Uterus (tissue), 4 donors: ENCODE results near the gene DNAI1. TPM values are rescaled to one million over a fixed set of nuclear protein-coding genes. Genes with fewer than 3 reads are reported as not detected.
A peak's percentile ranks its signal among the peaks of the same experiment; 100 is the strongest.

ENCODE experiments used
- DNase-seq, 2 donors: peaks; one replicate each; pipeline ENCODE4 v3.0.0-alpha.2; 2019 to 2020
- H3K27ac ChIP-seq, 2 donors: fragments of 200-600 bp; sonication (generic); 1 replicate in 1 of 2; 2 replicates in 1 of 2; pipeline ENCODE4 v1.5.1; 2016 to 2018
- H3K27me3 ChIP-seq, 2 donors: fragments of 200-600 bp; sonication (generic); one replicate each; pipeline ENCODE4 v1.5.1; 2018 to 2019; ENCODE audit warnings: control low read depth in 1 of 2
- H3K36me3 ChIP-seq, 2 donors: fragments of 200-600 bp; sonication (generic); one replicate each; pipeline ENCODE4 v1.5.1; 2019; ENCODE audit warnings: control low read depth in 1 of 2
- H3K4me1 ChIP-seq, 2 donors: fragments of 200-600 bp; sonication (generic); one replicate each; pipeline ENCODE4 v1.5.1; 2018 to 2019; ENCODE audit warnings: control low read depth in 1 of 2
- H3K4me3 ChIP-seq, 2 donors: fragments of 200-600 bp; sonication (generic); 1 replicate in 1 of 2; 2 replicates in 1 of 2; pipeline ENCODE4 v1.5.1; 2018 to 2019; ENCODE audit warnings: mild to moderate bottlenecking in 1 of 2
- H3K9me3 ChIP-seq, 2 donors: fragments of 200-600 bp; sonication (generic); one replicate each; pipeline ENCODE4 v1.5.1; 2019; ENCODE audit warnings: control low read depth in 1 of 2
- POLR2A ChIP-seq, 2 donors: fragments of 450-650 bp; IDR thresholded peaks; one replicate each; pipeline ENCODE4 v1.6.1; 2016; ENCODE audit warnings: antibody characterized with exemption in 2 of 2, mild to moderate bottlenecking in 1 of 2, moderate library complexity in 1 of 2
- intact Hi-C: fragments of 100-400 bp; cut with DNase I; formaldehyde crosslinking; loops from one replicate; pipeline ENCODE4 v1.15.1; 2023; ENCODE audit warnings: low total_unique reads
- total RNA-seq, 4 donors: library from RNA; depleted of rRNA in 3 of 4; stranded (reverse); fragments of >200 nt in 3 of 4; gene quantifications; one replicate each; pipeline versions ENCODE4 v1.1.0 to v1.2.4, GENCODE V29; 2014 to 2023
- TF ChIP-seq, protein P1 (sequence below), 4 experiments: fragments of 200-600 bp in 2 of 4; fragments of 450-650 bp in 2 of 4; sonication (generic) in 2 of 4; IDR thresholded peaks; one replicate each; pipeline ENCODE4 v1.5.1; 2016 to 2019; ENCODE audit warnings: antibody characterized with exemption in 4 of 4, mild to moderate bottlenecking in 2 of 4, moderate library complexity in 1 of 4
- donor health status: DM: yes; HTN: yes; CAD: no.

Gene DNAI1
- total RNA-seq, 4 donors from 2014 or later, result 0.95 to 3.8 TPM; not detected in 2

DNA sequence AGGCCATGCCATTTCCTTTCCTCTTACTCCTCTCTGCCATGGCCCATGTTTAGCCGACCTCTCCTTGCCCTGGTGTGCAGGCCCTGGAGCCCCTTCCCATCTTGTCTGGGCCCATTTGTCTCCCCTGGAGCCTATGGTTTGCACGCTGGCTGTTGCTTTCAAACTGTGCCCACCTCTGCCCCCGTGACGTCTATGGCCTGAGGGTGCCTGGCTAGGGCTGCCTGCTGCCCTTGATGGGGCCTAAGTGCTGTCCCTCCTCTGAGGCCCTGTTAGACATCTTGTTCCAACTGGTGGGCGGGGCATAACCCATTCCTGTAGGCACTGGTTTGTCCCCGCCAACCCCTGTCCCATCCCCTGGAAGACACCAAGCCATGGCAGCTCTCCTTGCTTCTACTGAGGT is 86.9 kb downstream of the DNAI1 start:
- intact Hi-C loops, result no loop called here
- H3K9me3 ChIP-seq, result no peaks in the 10 kb centered on the region
- H3K27me3 ChIP-seq, result no peaks in the 10 kb centered on the region
- H3K36me3 ChIP-seq, result no peaks in the 10 kb centered on the region
- no peak for DNase-seq
- TF ChIP-seq POLR2A (IDR thresholded peaks at IDR 0.05), result no peak
- no peak overlapping the region for H3K27ac ChIP-seq
- no peak overlapping the region for H3K4me3 ChIP-seq
- H3K4me1 ChIP-seq, result no peaks in the 10 kb centered on the region

DNA sequence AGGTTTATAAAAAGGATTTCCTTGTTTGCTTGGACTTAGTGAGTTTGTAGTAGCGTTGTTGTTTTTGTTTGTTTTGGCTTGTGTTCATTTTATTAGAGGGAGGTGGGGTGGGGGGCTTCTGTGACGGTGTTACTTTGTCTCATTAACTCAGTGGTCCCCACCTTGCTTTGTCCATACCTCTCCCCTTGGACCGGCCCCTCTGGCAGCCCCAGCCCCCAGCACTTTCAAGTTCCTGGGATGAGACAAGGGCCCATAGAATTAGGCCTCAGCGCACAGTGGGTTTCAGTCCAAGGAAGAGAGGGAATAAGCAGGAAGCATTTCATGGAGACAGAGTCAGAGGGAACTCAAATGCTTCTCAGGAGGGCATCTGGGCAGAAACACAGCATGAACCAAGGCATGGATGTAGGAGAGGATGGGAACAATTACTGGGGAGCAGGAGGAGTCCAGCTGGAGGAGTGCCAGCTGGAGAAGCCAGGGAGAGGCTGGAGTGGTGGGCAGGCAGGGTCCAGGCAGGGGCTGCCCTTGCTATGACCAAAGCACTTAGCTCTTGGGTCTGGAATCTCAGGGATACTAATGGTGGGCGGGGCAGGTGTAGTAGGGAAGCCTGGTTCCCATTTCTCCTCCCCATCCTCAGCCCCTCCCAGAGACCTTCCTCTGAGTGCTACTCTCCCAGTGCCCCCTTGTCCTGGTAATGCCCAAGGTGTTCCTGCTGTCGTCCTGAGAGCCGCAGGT is 87.7 kb downstream of the DNAI1 start:
- no peaks in the 10 kb centered on the region for H3K4me1 ChIP-seq
- H3K27ac ChIP-seq, result no peak overlapping the region
- no peak overlapping the region for H3K4me3 ChIP-seq
- no peaks in the 10 kb centered on the region for H3K27me3 ChIP-seq
- intact Hi-C loops, result no loop called here
- DNase-seq, result no peak
- H3K9me3 ChIP-seq, result no peaks in the 10 kb centered on the region
- H3K36me3 ChIP-seq, result no peaks in the 10 kb centered on the region
- TF ChIP-seq, protein P1, sequence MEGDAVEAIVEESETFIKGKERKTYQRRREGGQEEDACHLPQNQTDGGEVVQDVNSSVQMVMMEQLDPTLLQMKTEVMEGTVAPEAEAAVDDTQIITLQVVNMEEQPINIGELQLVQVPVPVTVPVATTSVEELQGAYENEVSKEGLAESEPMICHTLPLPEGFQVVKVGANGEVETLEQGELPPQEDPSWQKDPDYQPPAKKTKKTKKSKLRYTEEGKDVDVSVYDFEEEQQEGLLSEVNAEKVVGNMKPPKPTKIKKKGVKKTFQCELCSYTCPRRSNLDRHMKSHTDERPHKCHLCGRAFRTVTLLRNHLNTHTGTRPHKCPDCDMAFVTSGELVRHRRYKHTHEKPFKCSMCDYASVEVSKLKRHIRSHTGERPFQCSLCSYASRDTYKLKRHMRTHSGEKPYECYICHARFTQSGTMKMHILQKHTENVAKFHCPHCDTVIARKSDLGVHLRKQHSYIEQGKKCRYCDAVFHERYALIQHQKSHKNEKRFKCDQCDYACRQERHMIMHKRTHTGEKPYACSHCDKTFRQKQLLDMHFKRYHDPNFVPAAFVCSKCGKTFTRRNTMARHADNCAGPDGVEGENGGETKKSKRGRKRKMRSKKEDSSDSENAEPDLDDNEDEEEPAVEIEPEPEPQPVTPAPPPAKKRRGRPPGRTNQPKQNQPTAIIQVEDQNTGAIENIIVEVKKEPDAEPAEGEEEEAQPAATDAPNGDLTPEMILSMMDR (IDR thresholded peaks at IDR 0.05), result no peak
- no peak for TF ChIP-seq POLR2A (IDR thresholded peaks at IDR 0.05)

DNA sequence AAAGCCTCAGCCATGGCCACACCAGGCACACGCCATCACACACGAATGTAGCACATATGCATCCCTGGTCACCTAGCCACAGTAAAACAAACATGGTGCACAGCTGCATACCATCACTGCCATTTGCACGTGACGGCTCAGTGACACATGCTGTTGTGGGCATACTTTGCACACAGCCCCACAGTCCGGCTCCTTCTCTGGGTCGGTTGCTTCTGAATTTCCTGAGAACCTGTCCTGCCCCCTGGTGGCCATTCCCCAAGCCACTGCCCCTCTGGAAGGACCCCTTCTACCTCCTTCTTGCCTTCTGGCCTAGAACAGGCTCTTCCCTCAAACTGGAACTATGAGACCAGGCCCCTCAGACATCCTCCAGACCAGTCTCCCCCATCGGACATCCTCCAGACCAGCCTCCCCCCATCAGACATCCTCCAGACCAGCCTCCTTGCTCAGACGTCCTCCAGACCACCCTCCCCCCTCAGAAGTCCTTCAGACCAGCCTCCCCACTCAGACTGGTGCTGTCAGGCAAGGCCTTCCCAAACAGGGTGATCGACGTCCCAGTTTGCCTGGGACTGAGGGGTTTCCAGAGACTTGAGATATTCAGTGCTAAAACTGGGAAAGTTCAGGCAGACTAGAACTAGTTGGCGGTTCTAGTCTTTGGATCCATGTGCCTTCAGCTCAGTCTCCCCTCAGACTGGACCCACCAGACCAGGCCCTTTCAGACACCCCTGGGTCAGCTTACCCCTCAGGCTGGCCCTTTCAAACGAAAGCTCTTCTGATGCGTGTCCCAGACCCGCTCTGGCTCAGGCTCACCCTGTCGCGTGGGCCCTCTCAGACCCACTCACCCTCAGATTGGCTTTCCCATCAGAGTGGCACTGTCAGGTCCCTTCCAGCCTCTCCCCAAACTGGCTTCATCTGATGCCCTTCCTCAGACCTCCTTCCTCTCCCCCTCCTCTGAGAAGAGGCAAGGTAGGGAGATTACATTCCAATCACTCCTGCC is 88.5 kb downstream of the DNAI1 start:
- DNase-seq, result peak; percentile 33 to 52
- H3K36me3 ChIP-seq, result no peaks in the 10 kb centered on the region
- intact Hi-C loops, result no loop called here
- no peaks in the 10 kb centered on the region for H3K9me3 ChIP-seq
- TF ChIP-seq, protein P1 (IDR thresholded peaks at IDR 0.05), result peak in 3 of 4 experiments; percentile 23 to 43 (median 36)
- TF ChIP-seq POLR2A (IDR thresholded peaks at IDR 0.05), result no peak
- H3K4me1 ChIP-seq, result no peaks in the 10 kb centered on the region
- no peak overlapping the region for H3K4me3 ChIP-seq
- H3K27ac ChIP-seq, result no peak overlapping the region
- H3K27me3 ChIP-seq, result no peaks in the 10 kb centered on the region

DNA sequence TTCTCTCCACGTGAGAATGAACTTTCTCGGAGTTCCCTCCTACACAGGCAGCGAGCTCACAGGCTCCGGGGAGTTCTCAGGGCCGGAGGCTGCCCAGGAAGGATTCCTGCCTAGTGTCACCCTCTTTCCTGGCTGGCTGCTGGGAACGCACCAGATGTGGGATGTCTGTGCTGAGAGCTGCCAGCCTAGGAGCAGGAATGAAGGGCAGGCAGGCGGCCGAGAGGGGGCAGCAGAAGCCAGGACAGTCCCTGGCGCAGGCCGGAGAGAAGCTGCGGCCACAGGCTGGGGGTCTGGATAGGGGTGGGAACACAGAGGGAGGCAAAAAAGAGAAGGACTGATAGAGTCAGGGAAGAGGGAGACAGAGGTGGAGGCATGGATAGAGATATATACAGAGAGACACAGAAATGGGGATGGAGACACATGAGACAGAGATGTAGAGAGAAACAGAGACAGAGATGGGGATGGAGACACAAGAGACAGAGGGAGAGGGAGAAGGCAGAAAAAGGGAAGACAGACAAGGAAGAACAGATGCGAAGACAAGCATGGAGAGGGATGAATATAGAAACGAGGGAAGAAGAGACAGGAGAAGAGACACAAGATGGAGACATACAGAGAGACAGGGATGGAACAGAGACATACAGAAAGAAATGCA is 89.5 kb downstream of the DNAI1 start:
- Histone ChIP-seq H3K27ac (no peak overlapping the region), H3K36me3 (no peaks in the 10 kb centered on the region), H3K4me1 (no peaks in the 10 kb centered on the region), H3K4me3 (no peak overlapping the region), H3K27me3 (no peaks in the 10 kb centered on the region), H3K9me3 (no peaks in the 10 kb centered on the region)
- DNase-seq, result peak; percentile 57 to 73
- intact Hi-C loops, result no loop called here
- TF ChIP-seq POLR2A (IDR thresholded peaks at IDR 0.05), result no peak
- TF ChIP-seq, protein P1 (IDR thresholded peaks at IDR 0.05), result peak; percentile 66 to 87 (median 74)

DNA sequence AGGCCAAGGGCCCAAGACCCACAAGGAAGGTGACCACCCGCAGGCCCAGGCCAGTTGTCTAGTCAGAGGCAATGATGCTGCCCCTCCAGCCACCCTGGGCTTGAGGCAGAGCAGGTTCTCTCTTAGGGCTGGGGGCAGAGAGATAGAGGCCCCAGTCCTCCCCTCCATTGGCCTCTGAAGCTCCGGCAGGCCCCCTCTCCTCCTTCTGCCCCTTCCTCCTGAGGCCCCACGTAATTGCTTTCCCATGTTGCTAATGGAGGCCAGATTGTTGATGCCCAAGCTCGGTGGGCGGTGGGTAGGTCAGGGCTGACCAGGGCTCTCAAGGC is 90.8 kb downstream of the DNAI1 start:
- intact Hi-C loops, result no loop called here
- Histone ChIP-seq H3K4me3 (no peak overlapping the region), H3K4me1 (no peaks in the 10 kb centered on the region), H3K36me3 (no peaks in the 10 kb centered on the region), H3K27me3 (no peaks in the 10 kb centered on the region), H3K9me3 (no peaks in the 10 kb centered on the region), H3K27ac (no peak overlapping the region)
- TF ChIP-seq, protein P1 (IDR thresholded peaks at IDR 0.05), result no peak
- no peak for TF ChIP-seq POLR2A (IDR thresholded peaks at IDR 0.05)
- no peak for DNase-seq
